CD4-positive, alpha-beta memory T cell (primary cell): Measurements from ENCODE around the gene OTOP3. TPM values are rescaled to one million over a fixed set of nuclear protein-coding genes. Genes with fewer than 3 reads are reported as not detected.
A peak's percentile ranks its signal among the peaks of the same experiment; 100 is the strongest.
"Not testable (repeated sequence)": the region's sequence is repeated elsewhere in the genome, so short reads cannot be mapped to it uniquely, and the experiment has no call there.

Source experiments
- CTCF ChIA-PET: fragments of 350-600 bp; sonication (Branson Sonifier 250); formaldehyde crosslinking; loops from one replicate; lab custom pipeline; 2021; ENCODE audit warnings: inconsistent platforms; ENCODE audit not compliant: partially characterized antibody; lab: Charles Lee
- POLR2A ChIA-PET: fragments of 350-600 bp; sonication (Branson Sonifier 250); formaldehyde crosslinking; loops from one replicate; lab custom pipeline; 2021; ENCODE audit not compliant: partially characterized antibody; lab: Charles Lee
- DNase-seq, 5 donors: peaks; one replicate each; pipeline versions ENCODE4 v3.0.0 to v3.0.0-alpha.2; 2020 to 2022; ENCODE audit warnings: mixed read lengths in 1 of 5
- H3K27ac ChIP-seq: one replicate; pipeline ENCODE4 v1.7.0; 2013; ENCODE audit warnings: low read depth, low read length
- H3K27me3 ChIP-seq: 2 replicates; pipeline ENCODE4 v1.7.0; 2013; ENCODE audit warnings: mild to moderate bottlenecking, low read length, moderate library complexity; ENCODE audit not compliant: insufficient read depth
- H3K36me3 ChIP-seq: 2 replicates; pipeline ENCODE4 v1.7.0; 2013; ENCODE audit warnings: mild to moderate bottlenecking, low read length, moderate library complexity; ENCODE audit not compliant: insufficient read depth
- H3K4me1 ChIP-seq: 2 replicates; pipeline ENCODE4 v1.7.0; 2013; ENCODE audit warnings: mild to moderate bottlenecking, low read length, moderate library complexity; ENCODE audit not compliant: insufficient read depth
- H3K4me3 ChIP-seq, 2 donors: one replicate each; pipeline ENCODE4 v1.7.0; 2013; ENCODE audit warnings: low read length in 2 of 2, mild to moderate bottlenecking in 1 of 2
- H3K9me3 ChIP-seq, 2 donors: one replicate each; pipeline ENCODE4 v1.7.0; 2013; ENCODE audit warnings: low read length in 2 of 2, control low read depth in 1 of 2; ENCODE audit not compliant: control insufficient read depth in 1 of 2
- H3K27ac Mint-ChIP-seq, 7 donors: one replicate each; pipeline ENCODE4 v1.8.0; 2020 to 2021; ENCODE audit warnings: mixed read lengths in 7 of 7, mild to moderate bottlenecking in 6 of 7, inconsistent platforms in 3 of 7, moderate library complexity in 3 of 7
- H3K27me3 Mint-ChIP-seq, 2 donors: one replicate each; pipeline ENCODE4 v1.8.0; 2020 to 2021; ENCODE audit warnings: mixed read lengths in 2 of 2
- H3K36me3 Mint-ChIP-seq, 2 donors: one replicate each; pipeline ENCODE4 v1.8.0; 2020 to 2021; ENCODE audit warnings: mixed read lengths in 2 of 2, inconsistent platforms in 1 of 2, mild to moderate bottlenecking in 1 of 2
- H3K4me1 Mint-ChIP-seq, 4 donors: one replicate each; pipeline ENCODE4 v1.8.0; 2020 to 2021; ENCODE audit warnings: mixed read lengths in 4 of 4, mild to moderate bottlenecking in 1 of 4
- H3K4me3 Mint-ChIP-seq, 8 donors: one replicate each; pipeline ENCODE4 v1.8.0; 2020 to 2021; ENCODE audit warnings: mixed read lengths in 8 of 8, mild to moderate bottlenecking in 7 of 8, moderate library complexity in 6 of 8, inconsistent platforms in 3 of 8
- H3K9me3 Mint-ChIP-seq, 8 donors: one replicate each; pipeline ENCODE4 v1.8.0; 2020 to 2021; ENCODE audit warnings: mixed read lengths in 8 of 8, mild to moderate bottlenecking in 5 of 8, inconsistent platforms in 3 of 8, moderate library complexity in 1 of 8
- intact Hi-C: fragments of 100-400 bp; cut with micrococcal nuclease; formaldehyde crosslinking; loops from one replicate; pipeline ENCODE4 v1.15.1; 2023
- polyA plus RNA-seq, 2 donors: library from polyadenylated mRNA; unstranded; fragments of 300-500 nt; fragmentation: Illumina TruSeq; gene quantifications; one replicate each; pipeline ENCODE4 v1.2.3, GENCODE V29; 2021
- total RNA-seq, 2 experiments: library from RNA; stranded (reverse); gene quantifications; one replicate each; pipeline ENCODE4 v1.2.3, GENCODE V29; 2021

The OTOP3 gene
- total and polyA plus RNA-seq, 4 experiments from 2014 or later: not detected

DNA sequence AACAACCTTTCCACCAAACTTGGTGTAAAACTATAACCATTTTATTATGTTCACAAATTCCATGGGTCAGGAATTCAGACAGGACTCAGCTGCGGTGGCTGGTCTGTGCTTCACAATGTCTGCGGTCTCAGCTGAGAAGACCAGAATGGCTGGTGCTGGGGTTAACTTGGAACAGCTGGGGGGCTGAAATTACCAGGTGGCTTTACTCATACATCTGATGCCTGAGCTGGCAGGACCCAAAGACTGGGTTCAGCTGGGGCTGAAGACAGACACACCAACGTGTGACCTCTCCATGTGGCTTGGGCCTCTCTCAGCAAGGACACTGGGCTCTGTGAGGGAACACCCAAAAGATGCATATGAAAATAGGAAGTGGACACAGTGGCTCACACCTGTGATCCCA lies 42.5 kb downstream of the OTOP3 start:
- intact Hi-C loops: no loop called here
- H3K36me3 Mint-ChIP-seq: no peaks in the 10 kb centered on the region
- H3K4me1 Mint-ChIP-seq: peaks cover 7 to 24% (median 13%) of the 10 kb centered on the region in 4 donors
- CTCF ChIA-PET: interaction anchor here (1.5 kb wide), 1 partner anchor 10 kb away, joined by 3 read pairs; no protein-coding TSS in a partner anchor
- Histone ChIP-seq H3K9me3 (no peaks in the 10 kb centered on the region), H3K27me3 (no peaks in the 10 kb centered on the region), H3K36me3 (no peaks in the 10 kb centered on the region), H3K4me3 (no peak overlapping the region), H3K4me1 (peaks cover 20% of the 10 kb centered on the region), H3K27ac (no peak overlapping the region)
- H3K27ac Mint-ChIP-seq: no peak overlapping the region
- POLR2A ChIA-PET: interaction anchor here (0.6 kb wide), 1 partner anchor 11 kb away, joined by 3 read pairs; no protein-coding TSS in a partner anchor
- peaks cover 0 to 2% (median 0%) of the 10 kb centered on the region in 8 donors for H3K9me3 Mint-ChIP-seq
- no peak for DNase-seq
- H3K27me3 Mint-ChIP-seq: peaks cover 3 to 5% of the 10 kb centered on the region in 2 donors
- H3K4me3 Mint-ChIP-seq: no peak overlapping the region

DNA sequence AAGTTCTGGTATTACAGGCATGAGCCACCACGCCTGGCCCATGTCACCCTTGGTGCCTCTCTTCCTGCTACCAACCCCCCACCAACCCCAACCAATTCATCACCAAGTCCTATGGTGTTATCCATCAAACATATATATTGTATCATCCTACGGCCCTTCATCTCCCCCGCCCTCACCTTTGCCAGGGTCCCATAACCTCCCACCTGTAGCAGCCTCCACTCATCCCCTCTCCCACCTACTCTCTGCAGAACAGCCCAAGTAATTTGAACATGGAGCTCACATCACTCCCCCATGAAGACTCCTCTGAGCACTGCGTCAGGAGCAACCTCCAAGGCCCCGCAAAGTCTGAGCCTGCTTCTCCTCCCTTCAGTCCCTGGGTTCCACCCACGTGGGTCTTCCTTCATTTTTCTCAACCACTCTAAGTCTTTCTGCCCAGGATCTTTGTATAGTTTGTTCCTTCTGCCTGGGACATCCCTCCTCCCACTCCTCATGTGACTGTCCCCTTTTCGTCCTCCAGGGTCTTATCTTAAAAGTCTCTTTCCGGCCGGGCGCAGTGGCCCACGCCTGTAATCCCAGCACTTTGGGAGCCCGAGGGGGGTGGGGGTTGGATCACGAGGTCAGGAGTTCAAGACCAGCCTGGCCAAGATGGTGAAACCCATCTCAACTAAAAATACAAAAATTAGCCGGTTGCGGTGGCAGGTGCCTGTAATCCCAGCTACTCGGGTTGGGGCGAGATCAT lies 43.9 kb downstream of the OTOP3 start:
- H3K9me3 Mint-ChIP-seq: peaks cover 0 to 2% (median 0%) of the 10 kb centered on the region in 8 donors
- no peak overlapping the region for H3K27ac ChIP-seq
- H3K4me1 Mint-ChIP-seq: peaks cover 7 to 27% (median 12%) of the 10 kb centered on the region in 4 donors
- H3K27me3 ChIP-seq: no peaks in the 10 kb centered on the region
- intact Hi-C loops: no loop called here
- H3K4me1 ChIP-seq: peaks cover 20% of the 10 kb centered on the region
- peak overlapping the region in 6 of 8 donors; percentile 18 to 36 (median 24) for H3K4me3 Mint-ChIP-seq
- no peak overlapping the region for H3K4me3 ChIP-seq
- H3K36me3 Mint-ChIP-seq: no peaks in the 10 kb centered on the region
- ChIA-PET CTCF (interaction anchor here (0.8 to 2.5 kb wide), 5 partner anchors 9 to 223 kb away, joined by 3 to 7 read pairs (median 3); partner anchors contain the start of gene MRPL58), POLR2A (no interaction called here)
- peaks cover 2 to 3% of the 10 kb centered on the region in 2 donors for H3K27me3 Mint-ChIP-seq
- H3K36me3 ChIP-seq: no peaks in the 10 kb centered on the region
- H3K9me3 ChIP-seq: no peaks in the 10 kb centered on the region
- no peak for DNase-seq
- peak overlapping the region in 2 of 7 donors; percentile 29 to 55 for H3K27ac Mint-ChIP-seq

DNA sequence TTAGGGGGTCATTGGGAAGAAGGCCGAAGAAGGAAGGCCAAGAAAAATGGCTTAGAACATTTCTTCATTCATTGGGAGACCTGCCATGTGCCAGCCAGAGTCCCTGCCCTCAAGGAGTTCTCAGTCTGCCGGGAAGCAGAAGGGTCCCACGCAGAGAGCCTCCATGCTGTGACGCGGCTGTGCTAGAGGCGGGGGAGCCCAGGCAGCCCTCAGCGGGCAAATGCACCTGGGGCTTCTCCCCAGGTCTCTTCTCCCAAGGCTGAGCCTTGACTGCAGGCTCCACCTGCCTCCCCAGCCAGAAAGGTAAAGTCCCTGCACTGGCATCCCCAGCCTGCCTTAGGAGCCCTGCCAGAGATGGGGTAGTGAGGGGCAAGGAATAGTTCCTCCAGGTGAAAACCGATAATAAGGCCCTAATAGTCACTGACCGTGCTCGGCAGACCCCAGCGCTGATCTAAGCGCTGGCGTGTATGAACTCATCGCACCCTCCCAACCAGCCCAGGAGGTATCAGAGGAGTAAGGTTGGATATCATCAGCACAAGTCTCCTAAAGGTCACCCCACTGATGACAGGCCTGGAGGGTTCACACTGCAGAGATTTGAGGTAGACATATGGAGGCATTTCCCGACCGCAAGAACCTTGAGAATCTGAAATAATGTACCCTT lies 45.8 kb downstream of the OTOP3 start:
- Mint-ChIP-seq H3K9me3 (peaks cover 0 to 3% (median 0%) of the 10 kb centered on the region in 8 donors), H3K4me3 (peak overlapping the region; percentile 86 to 94 (median 90)), H3K4me1 (peaks cover 8 to 28% (median 13%) of the 10 kb centered on the region in 4 donors), H3K27me3 (no peaks in the 10 kb centered on the region), H3K36me3 (no peaks in the 10 kb centered on the region), H3K27ac (peak overlapping the region; percentile 89 to 98 (median 95))
- intact Hi-C loops: no loop called here
- POLR2A ChIA-PET: interaction anchor here (2.3 kb wide), 1 partner anchor 8 kb away, joined by 12 read pairs; the partner anchor contains the start of gene HID1
- Histone ChIP-seq H3K36me3 (no peaks in the 10 kb centered on the region), H3K9me3 (no peaks in the 10 kb centered on the region), H3K27me3 (no peaks in the 10 kb centered on the region), H3K27ac (peak overlapping the region; percentile 30), H3K4me1 (peaks cover 20% of the 10 kb centered on the region), H3K4me3 (peak overlapping the region; percentile 70 to 91)
- CTCF ChIA-PET: interaction anchor here (1.0 to 2.5 kb wide), 2 partner anchors 20 to 221 kb away, joined by 4 to 7 read pairs; no protein-coding TSS in a partner anchor
- DNase-seq: no peak

DNA sequence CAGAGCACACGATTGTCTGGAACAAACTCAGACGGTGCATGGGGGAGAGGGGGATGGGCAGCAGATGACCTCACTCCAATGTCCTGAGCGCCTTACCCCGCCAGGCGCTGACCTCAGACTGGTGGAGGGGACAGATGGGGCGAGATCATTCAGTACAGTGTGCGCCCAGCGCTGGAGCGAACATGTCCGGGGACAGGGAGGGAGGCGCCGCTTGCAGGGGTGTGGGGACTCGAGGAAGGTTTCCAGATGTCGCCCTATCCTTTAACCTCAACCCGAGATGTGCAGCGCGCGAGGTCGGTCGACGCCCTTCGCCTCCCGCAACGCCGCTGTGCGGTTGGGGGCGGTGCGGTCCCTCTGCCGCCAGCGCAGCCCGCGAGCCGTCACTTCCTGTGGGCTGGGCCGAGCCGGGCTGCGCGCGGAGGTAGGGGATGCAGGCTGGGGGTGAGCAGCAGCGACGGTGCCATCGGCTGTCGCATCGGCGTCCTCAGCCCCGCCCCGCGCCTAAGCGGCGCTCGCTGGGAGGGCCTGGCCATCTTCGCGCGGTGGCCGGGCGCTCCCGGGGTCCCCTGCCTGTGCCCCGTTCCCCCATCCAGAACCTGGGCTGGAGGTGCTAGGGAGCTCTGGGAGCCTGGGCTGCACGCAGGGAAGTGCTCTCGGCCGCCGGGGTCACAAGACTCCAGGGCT lies 46.4 kb downstream of the OTOP3 start:
- Mint-ChIP-seq H3K4me1 (peaks cover 14 to 35% (median 18%) of the 10 kb centered on the region in 4 donors), H3K4me3 (peak overlapping the region; percentile 86 to 94 (median 90)), H3K36me3 (no peaks in the 10 kb centered on the region), H3K9me3 (peaks cover 0 to 3% (median 0%) of the 10 kb centered on the region in 8 donors), H3K27me3 (peaks cover 0 to under 1% of the 10 kb centered on the region in 2 donors), H3K27ac (peak overlapping the region; percentile 89 to 98 (median 95))
- Histone ChIP-seq H3K9me3 (no peaks in the 10 kb centered on the region), H3K27ac (peak overlapping the region; percentile 30), H3K36me3 (no peaks in the 10 kb centered on the region), H3K4me3 (peak overlapping the region; percentile 70 to 91), H3K4me1 (peaks cover 27% of the 10 kb centered on the region), H3K27me3 (no peaks in the 10 kb centered on the region)
- CTCF ChIA-PET: interaction anchor here (1.0 to 3.8 kb wide), 4 partner anchors 21 to 131 kb away, joined by 3 to 22 read pairs (median 12); partner anchors contain the start of gene MRPL58
- POLR2A ChIA-PET: interaction anchor here (1.0 to 2.3 kb wide), 5 partner anchors 9 to 128 kb away, joined by 4 to 15 read pairs (median 6); partner anchors contain the start of genes ARMC7, ATP5PD, HID1 and KCTD2
- peak; percentile 83 to 87 (median 85) for DNase-seq
- intact Hi-C loops: loop anchor here (1.0 kb wide), 1 partner anchor 30 kb away; the partner anchor contains the start of gene MRPL58

DNA sequence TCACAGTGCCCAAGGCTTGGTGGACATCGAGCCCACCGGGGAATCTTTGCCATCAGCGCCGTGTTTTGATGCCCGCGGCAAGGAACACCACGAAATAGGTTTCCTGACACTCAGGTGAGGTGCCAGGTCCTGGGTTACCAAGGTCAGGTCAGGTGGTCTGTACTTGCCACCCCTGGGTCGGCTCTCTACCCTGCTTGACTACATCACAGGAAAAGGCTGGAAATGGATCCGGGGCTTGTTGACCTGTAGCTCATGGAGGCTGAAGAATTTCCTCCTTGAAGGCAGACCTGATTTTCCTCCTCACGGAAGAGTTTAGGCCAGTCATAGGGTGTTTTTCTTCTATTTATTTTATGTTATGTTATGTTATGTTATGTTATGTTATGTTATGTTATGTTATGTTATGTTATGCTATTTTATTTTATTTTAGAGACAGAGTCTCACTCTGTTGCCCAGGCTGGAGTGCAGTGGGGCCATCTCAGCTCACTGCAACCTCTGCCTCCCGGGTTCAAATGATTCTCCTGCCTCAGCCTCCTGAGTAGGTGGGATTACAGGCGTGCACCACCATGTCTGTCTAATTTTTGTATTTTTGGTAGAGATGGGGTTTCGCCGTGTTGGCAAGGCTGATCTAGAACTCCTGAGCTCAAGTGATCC lies 47.1 kb downstream of the OTOP3 start:
- H3K27ac ChIP-seq: peak overlapping the region; percentile 30
- not testable (repeated sequence) for H3K9me3 Mint-ChIP-seq
- POLR2A ChIA-PET: interaction anchor here (1.0 to 2.3 kb wide), 6 partner anchors 9 to 128 kb away, joined by 3 to 15 read pairs (median 6); partner anchors contain the start of genes ARMC7, ATP5PD, HID1 and KCTD2

DNA sequence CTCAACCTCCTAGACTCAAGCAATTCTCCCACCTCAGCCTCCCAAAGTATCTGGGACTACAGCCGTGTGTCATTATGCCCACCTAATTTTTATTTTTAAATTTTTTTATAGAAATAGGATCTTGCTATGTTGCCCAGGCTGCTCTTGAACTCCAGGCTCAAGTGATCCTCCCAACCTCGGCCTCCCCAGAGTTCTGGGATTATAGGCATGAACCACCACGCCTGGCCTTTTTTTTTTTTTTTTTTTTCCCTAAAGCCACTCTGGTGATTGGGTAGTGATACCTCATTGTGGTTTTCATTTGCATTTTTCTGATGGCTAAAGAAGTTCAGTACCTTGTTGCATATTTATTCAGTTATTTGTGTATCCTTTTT lies 50.5 kb downstream of the OTOP3 start:
- Histone ChIP-seq H3K27ac (no peak overlapping the region), H3K9me3 (no peaks in the 10 kb centered on the region), H3K4me3 (no peak overlapping the region), H3K4me1 (peaks cover 26% of the 10 kb centered on the region), H3K27me3 (no peaks in the 10 kb centered on the region), H3K36me3 (no peaks in the 10 kb centered on the region)
- Mint-ChIP-seq H3K4me1 (peaks cover 11 to 32% (median 18%) of the 10 kb centered on the region in 4 donors), H3K36me3 (no peaks in the 10 kb centered on the region), H3K9me3 (peaks cover 0 to 1% (median 0%) of the 10 kb centered on the region in 8 donors), H3K27me3 (peaks cover 2% of the 10 kb centered on the region in 2 donors), H3K27ac (no peak overlapping the region), H3K4me3 (no peak overlapping the region)
- ChIA-PET CTCF (interaction anchor here (1.4 kb wide), 1 partner anchor 21 kb away, joined by 4 read pairs; no protein-coding TSS in a partner anchor), POLR2A (no interaction called here)
- intact Hi-C loops: loop anchor here (2.0 kb wide), 1 partner anchor 47 kb away; no protein-coding TSS in a partner anchor
- DNase-seq: no peak

More for the DNA sequence above, 47.1 kb downstream of the OTOP3 start:
- peaks cover 28% of the 10 kb centered on the region for H3K4me1 ChIP-seq
- Mint-ChIP-seq H3K4me3 (peak overlapping the region; percentile 71 to 94 (median 88)), H3K27ac (peak overlapping the region; percentile 82 to 95 (median 90)), H3K4me1 (peaks cover 17 to 38% (median 20%) of the 10 kb centered on the region in 4 donors)
- H3K27me3 ChIP-seq, H3K9me3 ChIP-seq, H3K36me3 Mint-ChIP-seq, DNase-seq, H3K27me3 Mint-ChIP-seq, H3K36me3 ChIP-seq: not testable (repeated sequence)
- peak overlapping the region; percentile 2 to 91 for H3K4me3 ChIP-seq
- CTCF ChIA-PET: interaction anchor here (1.0 to 3.8 kb wide), 6 partner anchors 10 to 131 kb away, joined by 3 to 22 read pairs (median 3); partner anchors contain the start of gene MRPL58
- intact Hi-C loops: loop anchor here (1.0 kb wide), 1 partner anchor 30 kb away; the partner anchor contains the start of gene MRPL58
